ENCODE data around the gene ETV3.

- TF ChIP-seq EP300 (IDR thresholded peaks at IDR 0.05), result no peak
- TF ChIP-seq CTCF (IDR thresholded peaks at IDR 0.05), result peak; percentile 68 to 89 (median 81)
- no peak for TF ChIP-seq POLR2A (IDR thresholded peaks at IDR 0.05)
Observed at GRCh38 chr1:157163273-157164127, 25.3 kb upstream of the ETV3 start.

Data from upper lobe of left lung (tissue), 4 donors.